HEK293 (cell line): Measurements from ENCODE around the gene UBALD1.
"Not testable (repeated sequence)": the region's sequence is repeated elsewhere in the genome, so short reads cannot be mapped to it uniquely, and the experiment has no call there.

Source experiments
- CTCF ChIP-seq: fragments of 450-650 bp; formaldehyde crosslinking; IDR thresholded peaks from 2 replicates; pipeline ENCODE4 v1.5.1; 2016; ENCODE audit warnings: missing biosample characterization, missing genetic modification characterization
- ZNF837 ChIP-seq: fragments of 450-650 bp; formaldehyde crosslinking; IDR thresholded peaks from 2 replicates; pipeline ENCODE4 v1.5.1; 2016; ENCODE audit warnings: missing biosample characterization, missing genetic modification characterization
- TF ChIP-seq, protein P1 (sequence below): fragments of 450-650 bp; IDR thresholded peaks from 2 replicates; pipeline ENCODE4 v1.5.1; 2018; ENCODE audit warnings: missing biosample characterization, missing genetic modification characterization

DNA sequence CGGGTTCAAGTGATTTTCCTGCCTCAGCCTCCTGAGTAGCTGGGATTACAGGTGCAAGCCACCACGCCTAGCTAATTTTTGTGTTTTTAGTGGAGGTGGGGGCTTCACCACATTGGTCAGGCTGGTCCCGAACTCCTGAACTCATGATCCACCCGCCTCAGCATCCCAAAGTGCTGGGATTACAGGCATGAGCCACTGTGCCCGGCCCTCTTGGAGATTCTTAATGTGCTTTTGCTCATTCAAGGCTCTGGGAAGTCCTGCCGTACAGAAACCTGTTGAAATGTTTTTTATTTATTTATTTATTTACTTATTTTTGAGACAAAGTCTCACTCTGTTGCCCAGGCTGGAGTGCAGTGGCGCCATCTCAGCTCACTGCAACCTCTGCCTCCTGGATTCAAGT lies 40.8 kb downstream of the UBALD1 start:
- TF ChIP-seq CTCF, ZNF837: not testable (repeated sequence)
- TF ChIP-seq, protein P1, sequence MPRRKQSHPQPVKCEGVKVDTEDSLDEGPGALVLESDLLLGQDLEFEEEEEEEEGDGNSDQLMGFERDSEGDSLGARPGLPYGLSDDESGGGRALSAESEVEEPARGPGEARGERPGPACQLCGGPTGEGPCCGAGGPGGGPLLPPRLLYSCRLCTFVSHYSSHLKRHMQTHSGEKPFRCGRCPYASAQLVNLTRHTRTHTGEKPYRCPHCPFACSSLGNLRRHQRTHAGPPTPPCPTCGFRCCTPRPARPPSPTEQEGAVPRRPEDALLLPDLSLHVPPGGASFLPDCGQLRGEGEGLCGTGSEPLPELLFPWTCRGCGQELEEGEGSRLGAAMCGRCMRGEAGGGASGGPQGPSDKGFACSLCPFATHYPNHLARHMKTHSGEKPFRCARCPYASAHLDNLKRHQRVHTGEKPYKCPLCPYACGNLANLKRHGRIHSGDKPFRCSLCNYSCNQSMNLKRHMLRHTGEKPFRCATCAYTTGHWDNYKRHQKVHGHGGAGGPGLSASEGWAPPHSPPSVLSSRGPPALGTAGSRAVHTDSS (tag by site-specific recombination), result not testable (repeated sequence)
